HCT116 (cell line): Measurements from ENCODE around the gene ACOT7. TPM values are rescaled to one million over a fixed set of nuclear protein-coding genes. Genes with fewer than 3 reads are reported as not detected.

Experiments
- ATAC-seq: fragments of 200-7000 bp; cut with Tn5 transposase; 2 replicates; pipeline ENCODE4 v1.9.1; 2020; ENCODE audit warnings: mild to moderate bottlenecking, moderate library complexity
- BruUV-seq: library from RNA; stranded (reverse); fragments of 400-500 nt; replicated peaks from 2 replicates; lab custom pipeline; 2021; lab: Mats Ljungman, UMichigan
- CTCF ChIA-PET: fragments of 300-600 bp; sonication (Branson Sonifier 250); formaldehyde crosslinking; loops from one replicate; lab custom pipeline; 2021; ENCODE audit warnings: antibody characterized with exemption; lab: Charles Lee
- POLR2A ChIA-PET: fragments of 300-600, 350-600 bp; sonication (Branson Sonifier 250); formaldehyde crosslinking; loops from one replicate; lab custom pipeline; 2021; ENCODE audit warnings: antibody characterized with exemption; lab: Charles Lee
- RAD21 ChIA-PET, 2 experiments: fragments of 300-600 bp; sonication (Branson Sonifier 250); formaldehyde crosslinking; loops; one replicate each; lab custom pipeline; 2023; ENCODE audit warnings: low total read pairs in 2 of 2; ENCODE audit not compliant: uncharacterized antibody in 2 of 2, unreplicated experiment in 2 of 2, low non-redundant PET in 1 of 2; lab: Charles Lee
- DNase-seq: peaks from one replicate; pipeline ENCODE4 v3.0.0-alpha.2; 2010; ENCODE audit warnings: low read depth, low spot score
- H2AFZ ChIP-seq: fragments of 200-600 bp; shearing (Covaris generic), sonication (generic); 2 replicates; pipeline ENCODE4 v1.6.1; 2017; ENCODE audit warnings: low read depth, mixed run types, mixed read lengths, antibody characterized with exemption, low read length; ENCODE audit not compliant: poor library complexity, severe bottlenecking
- H3K27ac ChIP-seq: 2 replicates; pipeline ENCODE4 v1.5.1; 2012; ENCODE audit warnings: low read depth, low read length
- H3K27me3 ChIP-seq: fragments of 200-600 bp; sonication (generic); 2 replicates; pipeline ENCODE4 v1.6.1; 2016; ENCODE audit warnings: mixed run types, low read length, mixed read lengths; ENCODE audit not compliant: insufficient read depth
- H3K36me3 ChIP-seq, 2 experiments: fragments of 200-500 bp in 1 of 2; fragments of 200-600 bp in 1 of 2; sonication (Bioruptor generic) in 1 of 2; sonication (generic) in 1 of 2; 2 replicates each; pipeline versions ENCODE4 v1.5.1 to v1.6.1; 2014 to 2016; ENCODE audit warnings: low read length in 2 of 2, inconsistent platforms in 1 of 2, mixed read lengths in 1 of 2, mixed run types in 1 of 2; ENCODE audit not compliant: insufficient read depth in 2 of 2, control insufficient read depth in 1 of 2
- H3K4me1 ChIP-seq, 2 experiments: fragments of 200-600 bp in 1 of 2; sonication (generic) in 1 of 2; 2 replicates each; pipeline versions ENCODE4 v1.5.1 to v1.6.1; 2012 to 2017; ENCODE audit warnings: low read length in 2 of 2, inconsistent platforms in 1 of 2, mild to moderate bottlenecking in 1 of 2, mixed read lengths in 1 of 2, mixed run types in 1 of 2, moderate library complexity in 1 of 2; ENCODE audit not compliant: insufficient read depth in 2 of 2, control insufficient read depth in 1 of 2
- H3K4me2 ChIP-seq: fragments of 200-600 bp; sonication (generic); 2 replicates; pipeline ENCODE4 v1.6.1; 2017; ENCODE audit warnings: mixed run types, low read length, mixed read lengths
- H3K4me3 ChIP-seq, 2 experiments: fragments of 200-600 bp in 1 of 2; sonication (generic) in 1 of 2; replicated peaks in 1 of 2; 2 replicates each; pipeline ENCODE4 v1.5.1; 2011 to 2016; ENCODE audit warnings: low read length in 2 of 2, control low read depth in 1 of 2, low read depth in 1 of 2, mild to moderate bottlenecking in 1 of 2, mixed read lengths in 1 of 2, mixed run types in 1 of 2
- H3K79me2 ChIP-seq: fragments of 200-600 bp; sonication (generic); 2 replicates; pipeline ENCODE4 v1.6.1; 2017; ENCODE audit warnings: mild to moderate bottlenecking, mixed run types, low read length, moderate library complexity, mixed read lengths; ENCODE audit not compliant: insufficient read depth
- H3K9ac ChIP-seq: fragments of 200-600 bp; sonication (generic); 2 replicates; pipeline ENCODE4 v1.6.1; 2016; ENCODE audit warnings: low read length, mixed read lengths
- H3K9me2 ChIP-seq: fragments of 200-600 bp; sonication (generic), shearing (Covaris generic); 2 replicates; pipeline ENCODE4 v1.6.1; 2017; ENCODE audit warnings: mixed run types, mild to moderate bottlenecking, moderate library complexity; ENCODE audit not compliant: insufficient read depth
- H3K9me3 ChIP-seq, 2 experiments: fragments of 200-500 bp in 1 of 2; fragments of 200-600 bp in 1 of 2; sonication (Bioruptor generic) in 1 of 2; sonication (generic) in 1 of 2; 2 replicates each; pipeline ENCODE4 v1.6.1; 2014 to 2017; ENCODE audit warnings: low read length in 2 of 2, mixed read lengths in 2 of 2, inconsistent platforms in 1 of 2, low read depth in 1 of 2, mild to moderate bottlenecking in 1 of 2, mixed run types in 1 of 2, moderate library complexity in 1 of 2; ENCODE audit not compliant: control insufficient read depth in 1 of 2, insufficient read depth in 1 of 2
- H4K20me1 ChIP-seq: fragments of 200-600 bp; sonication (generic), shearing (Covaris generic); 2 replicates; pipeline ENCODE4 v1.6.1; 2017; ENCODE audit warnings: mixed run types, mild to moderate bottlenecking, moderate library complexity; ENCODE audit not compliant: insufficient read depth
- CBX3 ChIP-seq: IDR thresholded peaks from 2 replicates; pipeline ENCODE4 v1.6.1; 2012; ENCODE audit warnings: low read depth
- CEBPB ChIP-seq: IDR thresholded peaks from 2 replicates; pipeline ENCODE4 v1.6.1; 2012; ENCODE audit warnings: low read depth
- CTCF ChIP-seq, 3 experiments: fragments of 200-600 bp in 1 of 3; sonication (generic) in 1 of 3; IDR thresholded peaks in 2 of 3; conservative IDR thresholded peaks in 1 of 3; 2 replicates each; pipeline ENCODE4 v1.5.1; 2012 to 2017; ENCODE audit warnings: low read depth in 2 of 3, low read length in 2 of 3, antibody characterized with exemption in 1 of 3, borderline replicate concordance in 1 of 3, control low read depth in 1 of 3, mild to moderate bottlenecking in 1 of 3, mixed read lengths in 1 of 3, mixed run types in 1 of 3, moderate library complexity in 1 of 3; ENCODE audit not compliant: insufficient read depth in 1 of 3
- intact Hi-C: fragments of 100-400 bp; cut with micrococcal nuclease; formaldehyde crosslinking; loops from 2 replicates; pipeline ENCODE4 v1.10.0; 2022
- total RNA-seq: library from RNA; stranded (reverse); gene quantifications from one replicate; pipeline ENCODE4 v1.2.1, GENCODE V29; 2021; ENCODE audit not compliant: unreplicated experiment
- TF ChIP-seq, protein P1 (sequence below): IDR thresholded peaks from 2 replicates; pipeline ENCODE4 v1.6.1; 2012

Gene ACOT7
- total RNA-seq, 1 experiment from 2014 or later, result 162 TPM

- POLR2A ChIA-PET, result no interaction called here
- no peak for DNase-seq
- Histone ChIP-seq H3K4me1 (no peaks in the 10 kb centered on the region), H3K36me3 (no peaks in the 10 kb centered on the region; a peak in 1 of 4 replicates), H3K27me3 (no peaks in the 10 kb centered on the region), H3K27ac (no peak overlapping the region), H3K4me3 (no peak overlapping the region), H3K9ac (no peak overlapping the region), H2AFZ (no peak overlapping the region), H3K79me2 (no peaks in the 10 kb centered on the region), H4K20me1 (no peaks in the 10 kb centered on the region)
- intact Hi-C loops, result no loop called here
- no TSS peak for BruUV-seq
- TF ChIP-seq, protein P1, sequence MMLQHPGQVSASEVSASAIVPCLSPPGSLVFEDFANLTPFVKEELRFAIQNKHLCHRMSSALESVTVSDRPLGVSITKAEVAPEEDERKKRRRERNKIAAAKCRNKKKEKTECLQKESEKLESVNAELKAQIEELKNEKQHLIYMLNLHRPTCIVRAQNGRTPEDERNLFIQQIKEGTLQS, result no peak
- no peak for TF ChIP-seq CEBPB
- peak in 2 of 3 experiments; percentile 41; a peak in 3 of 6 replicates for TF ChIP-seq CTCF (IDR thresholded peaks at IDR 0.05 in 2 of 3, conservative IDR thresholded peaks at IDR 0.05 in 1 of 3; ENCODE audit: borderline replicate concordance in 1 of 3, insufficient read depth in 1 of 3, low read depth in 2 of 3, low read length in 2 of 3)
- TF ChIP-seq, all 23 proteins: peak for 1
- Histone ChIP-seq H3K9me2 (no peaks in the 10 kb centered on the region), H3K4me2 (no peak overlapping the region), H3K9me3 (no peaks in the 10 kb centered on the region)
- RAD21 ChIA-PET, result no interaction called here
- CTCF ChIA-PET, result no interaction called here
- ATAC-seq, result peak; percentile 66
Observed at GRCh38 chr1:6280761-6281451, 112.7 kb downstream of the ACOT7 start.

DNA sequence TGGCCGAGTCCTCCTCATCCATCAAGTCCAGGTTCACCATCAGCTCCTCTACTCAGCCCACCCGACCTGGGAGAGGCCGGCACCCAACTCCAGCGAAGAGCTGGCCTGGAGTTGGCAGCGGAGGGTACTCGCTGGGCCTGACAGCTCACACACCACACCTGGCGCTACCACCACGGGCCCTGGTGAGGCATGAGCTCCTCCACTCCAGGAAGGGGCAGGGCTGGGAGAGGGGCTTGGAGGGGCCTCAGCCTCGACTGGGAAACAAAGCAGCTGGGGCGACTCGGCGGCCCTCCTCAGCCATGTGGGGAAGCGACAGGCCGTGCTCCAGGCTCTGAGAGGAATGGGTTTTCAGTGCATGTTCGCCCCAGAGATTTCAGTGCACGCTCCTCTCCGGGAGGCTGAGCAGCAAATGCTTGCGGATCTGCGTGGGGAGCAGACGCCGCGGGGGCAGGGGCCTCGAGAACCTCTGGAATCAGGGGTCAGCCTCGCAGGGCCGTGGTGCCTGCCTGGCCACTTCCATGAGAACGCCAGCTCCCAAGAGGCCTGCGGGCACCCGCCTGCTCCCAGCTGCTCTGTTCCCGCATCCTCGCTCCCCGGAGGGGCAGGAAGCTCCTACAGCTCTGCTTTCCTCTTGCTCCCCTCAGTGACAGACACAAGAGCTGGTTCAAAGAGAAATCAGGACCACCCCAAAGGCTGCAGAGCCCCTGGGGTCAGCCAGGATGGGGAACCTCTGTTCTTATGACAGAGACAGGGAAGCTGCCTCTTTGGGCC lies 113.8 kb downstream of the ACOT7 start:
- no peak overlapping the region for H3K4me3 ChIP-seq
- H4K20me1 ChIP-seq, result no peaks in the 10 kb centered on the region
- H3K4me1 ChIP-seq, result no peaks in the 10 kb centered on the region
- DNase-seq, result no peak
- intact Hi-C loops, result no loop called here
- no peak overlapping the region for H3K27ac ChIP-seq
- ATAC-seq, result no peak
- RAD21 ChIA-PET, result no interaction called here
- CTCF ChIA-PET, result no interaction called here
- H3K9me2 ChIP-seq, result no peaks in the 10 kb centered on the region
- H3K36me3 ChIP-seq, result no peaks in the 10 kb centered on the region; a peak in 1 of 4 replicates
- H3K9ac ChIP-seq, result no peak overlapping the region
- POLR2A ChIA-PET, result no interaction called here
- H3K79me2 ChIP-seq, result no peaks in the 10 kb centered on the region
- no peak for TF ChIP-seq CBX3
- no peaks in the 10 kb centered on the region for H3K9me3 ChIP-seq
- H3K4me2 ChIP-seq, result no peak overlapping the region
- BruUV-seq, result no TSS peak
- H3K27me3 ChIP-seq, result no peaks in the 10 kb centered on the region
- H2AFZ ChIP-seq, result no peak overlapping the region
